PC-9 (cell line): ENCODE data around the gene CCDC106.

Experiments
- CTCF ChIP-seq: fragments of 200-600 bp; sonication (generic); conservative IDR thresholded peaks from 2 replicates; pipeline ENCODE4 v1.6.1; 2017; ENCODE audit warnings: mixed run types, antibody characterized with exemption, mild to moderate bottlenecking, moderate library complexity
- EZH2 ChIP-seq: fragments of 200-600 bp; sonication (generic); IDR thresholded peaks from 2 replicates; pipeline ENCODE4 v1.8.0; 2017; ENCODE audit warnings: antibody characterized with exemption, low read depth

- no peak for TF ChIP-seq EZH2
- no peak for TF ChIP-seq CTCF
Observed at GRCh38 chr19:55699221-55699620, 51.2 kb downstream of the CCDC106 start.
